Measurements from ENCODE around the gene RASGRF1.
A peak's percentile ranks its signal among the peaks of the same experiment; 100 is the strongest.
"Not testable (repeated sequence)": the region's sequence is repeated elsewhere in the genome, so short reads cannot be mapped to it uniquely, and the experiment has no call there.

The RASGRF1 gene

DNA sequence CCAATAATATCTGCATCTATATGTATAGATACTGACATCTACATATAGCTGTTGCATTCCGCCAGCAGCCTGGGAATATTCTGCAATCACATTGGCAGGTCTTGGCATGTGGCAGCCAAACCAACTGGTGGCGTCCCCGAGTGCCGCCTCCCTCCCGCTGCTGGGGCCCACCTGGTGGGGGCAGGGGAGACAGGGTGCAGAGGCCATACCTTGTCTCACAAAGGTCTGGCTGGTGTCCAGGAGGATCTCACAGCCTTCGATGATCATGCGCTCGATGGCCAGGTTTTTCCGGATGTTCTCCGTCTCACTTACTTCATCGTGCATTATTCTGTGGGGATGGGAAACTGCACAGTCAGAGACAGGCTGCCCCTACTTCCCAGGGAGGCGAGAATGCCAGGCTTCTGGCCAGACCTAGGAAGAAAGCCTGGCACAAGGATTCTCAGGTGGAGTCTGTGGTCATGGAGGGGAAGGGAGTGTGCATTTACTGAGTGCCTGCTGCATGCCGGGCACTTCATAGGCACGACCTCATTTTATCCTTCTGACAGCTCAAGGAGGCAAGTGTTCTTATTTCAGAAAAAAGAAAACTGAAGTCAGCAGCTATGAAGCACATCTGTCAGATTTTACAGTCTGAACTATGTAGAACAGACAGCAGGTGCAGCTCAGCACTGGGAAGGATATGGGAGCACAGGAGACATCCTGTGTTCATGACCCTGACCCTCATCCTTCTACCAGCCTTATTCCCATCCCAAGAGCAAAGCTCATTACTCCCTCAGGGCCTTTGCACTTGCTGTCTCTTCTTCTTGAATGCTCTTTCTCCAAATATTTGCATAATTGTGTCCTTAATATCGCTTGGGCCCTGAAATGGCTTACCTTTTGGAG, 62.8 kb downstream of the RASGRF1 start:
- no peaks in the 10 kb centered on the region for H4K20me1 ChIP-seq (ENCODE audit: insufficient read depth, low read length)
- H3K4me2 ChIP-seq (ENCODE audit: low read length): no peak overlapping the region
- H3K79me2 ChIP-seq (ENCODE audit: low read length): no peaks in the 10 kb centered on the region
- no peak overlapping the region for H3K27ac ChIP-seq (ENCODE audit: low read length)
- no peak overlapping the region for H3K4me3 ChIP-seq (ENCODE audit: low read length)
- no peak for TF ChIP-seq EZH2phosphoT487 (IDR thresholded peaks at IDR 0.05; ENCODE audit: low read depth)
- TF ChIP-seq, protein P1, sequence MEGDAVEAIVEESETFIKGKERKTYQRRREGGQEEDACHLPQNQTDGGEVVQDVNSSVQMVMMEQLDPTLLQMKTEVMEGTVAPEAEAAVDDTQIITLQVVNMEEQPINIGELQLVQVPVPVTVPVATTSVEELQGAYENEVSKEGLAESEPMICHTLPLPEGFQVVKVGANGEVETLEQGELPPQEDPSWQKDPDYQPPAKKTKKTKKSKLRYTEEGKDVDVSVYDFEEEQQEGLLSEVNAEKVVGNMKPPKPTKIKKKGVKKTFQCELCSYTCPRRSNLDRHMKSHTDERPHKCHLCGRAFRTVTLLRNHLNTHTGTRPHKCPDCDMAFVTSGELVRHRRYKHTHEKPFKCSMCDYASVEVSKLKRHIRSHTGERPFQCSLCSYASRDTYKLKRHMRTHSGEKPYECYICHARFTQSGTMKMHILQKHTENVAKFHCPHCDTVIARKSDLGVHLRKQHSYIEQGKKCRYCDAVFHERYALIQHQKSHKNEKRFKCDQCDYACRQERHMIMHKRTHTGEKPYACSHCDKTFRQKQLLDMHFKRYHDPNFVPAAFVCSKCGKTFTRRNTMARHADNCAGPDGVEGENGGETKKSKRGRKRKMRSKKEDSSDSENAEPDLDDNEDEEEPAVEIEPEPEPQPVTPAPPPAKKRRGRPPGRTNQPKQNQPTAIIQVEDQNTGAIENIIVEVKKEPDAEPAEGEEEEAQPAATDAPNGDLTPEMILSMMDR (IDR thresholded peaks at IDR 0.05; ENCODE audit: low read depth, low read length): no peak
- H3K36me3 ChIP-seq (replicated peaks; ENCODE audit: low read depth, low read length): peaks cover 8% of the 10 kb centered on the region
- H3K9me3 ChIP-seq (ENCODE audit: insufficient read depth, low read length): no peaks in the 10 kb centered on the region; the same call in 1 of the 2 replicates
- H3K9ac ChIP-seq (ENCODE audit: low read length): no peak overlapping the region
- no peaks in the 10 kb centered on the region for H3K27me3 ChIP-seq (ENCODE audit: low read depth, low read length)
- no peak overlapping the region for H2AFZ ChIP-seq (ENCODE audit: low read depth, low read length)
- H3K4me1 ChIP-seq (ENCODE audit: low read length): peaks cover 9% of the 10 kb centered on the region

DNA sequence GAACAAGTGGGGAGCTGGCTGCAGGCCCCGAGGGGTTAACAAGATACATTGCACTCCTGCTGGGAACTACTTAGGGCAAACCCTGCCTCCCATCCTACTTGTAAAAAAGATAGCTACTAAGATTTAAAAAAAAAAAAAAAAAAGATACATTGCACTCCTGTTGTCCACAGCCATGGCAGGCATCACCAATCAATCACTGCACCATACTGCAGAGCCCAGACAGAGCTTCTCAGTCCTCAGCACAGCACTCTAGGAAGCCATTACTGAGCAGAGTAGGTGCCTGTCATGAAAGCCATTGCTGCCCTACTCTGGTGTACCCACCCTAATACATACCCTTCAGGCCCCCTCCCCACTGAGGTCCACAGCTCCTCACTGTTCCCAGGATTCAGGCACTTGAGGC, 64.8 kb downstream of the RASGRF1 start:
- Histone ChIP-seq H3K79me2 (ENCODE audit: low read length) (no peaks in the 10 kb centered on the region), H3K36me3 (replicated peaks; ENCODE audit: low read depth, low read length) (peaks cover 8% of the 10 kb centered on the region), H2AFZ (ENCODE audit: low read depth, low read length) (no peak overlapping the region), H4K20me1 (ENCODE audit: insufficient read depth, low read length) (no peaks in the 10 kb centered on the region), H3K27me3 (ENCODE audit: low read depth, low read length) (no peaks in the 10 kb centered on the region), H3K9ac (ENCODE audit: low read length) (no peak overlapping the region), H3K4me2 (ENCODE audit: low read length) (no peak overlapping the region), H3K4me3 (ENCODE audit: low read length) (no peak overlapping the region), H3K4me1 (ENCODE audit: low read length) (peaks cover 9% of the 10 kb centered on the region), H3K9me3 (ENCODE audit: insufficient read depth, low read length) (no peaks in the 10 kb centered on the region; the same call in 1 of the 2 replicates), H3K27ac (ENCODE audit: low read length) (no peak overlapping the region)
- no peak for TF ChIP-seq EZH2phosphoT487 (IDR thresholded peaks at IDR 0.05; ENCODE audit: low read depth)
- TF ChIP-seq, protein P1 (IDR thresholded peaks at IDR 0.05; ENCODE audit: low read depth, low read length): no peak

DNA sequence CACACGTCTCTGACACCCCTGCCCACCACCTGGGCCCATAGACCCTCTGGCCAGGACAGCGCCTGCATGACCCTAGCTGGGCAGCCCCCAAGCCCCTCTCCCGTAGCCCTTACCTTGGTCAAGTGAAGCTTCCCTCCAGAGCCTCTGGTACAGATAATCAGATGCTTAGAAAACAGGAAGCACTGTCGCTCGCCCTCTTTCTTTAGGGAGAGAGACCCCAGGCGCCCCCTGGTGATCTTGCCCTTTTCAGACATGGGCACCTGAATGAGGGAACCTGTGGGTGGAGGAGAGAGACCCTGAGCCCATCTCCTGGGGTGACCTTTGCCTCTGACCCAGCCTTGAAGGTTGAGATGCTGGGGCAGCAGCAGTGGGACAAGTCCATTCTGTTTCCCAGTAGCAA, 65.4 kb downstream of the RASGRF1 start:
- H3K27me3 ChIP-seq (ENCODE audit: low read depth, low read length): no peaks in the 10 kb centered on the region
- no peaks in the 10 kb centered on the region; the same call in 1 of the 2 replicates for H3K9me3 ChIP-seq (ENCODE audit: insufficient read depth, low read length)
- peak overlapping the region; percentile 30; the same call in 1 of the 2 replicates for H3K9ac ChIP-seq (ENCODE audit: low read length)
- H2AFZ ChIP-seq (ENCODE audit: low read depth, low read length): peak overlapping the region; percentile 85; the same call in 1 of the 2 replicates
- TF ChIP-seq, protein P1 (IDR thresholded peaks at IDR 0.05; ENCODE audit: low read depth, low read length): peak; percentile 68
- no peak for TF ChIP-seq EZH2phosphoT487 (IDR thresholded peaks at IDR 0.05; ENCODE audit: low read depth)
- no peak overlapping the region for H3K27ac ChIP-seq (ENCODE audit: low read length)
- no peaks in the 10 kb centered on the region for H3K79me2 ChIP-seq (ENCODE audit: low read length)
- H3K4me1 ChIP-seq (ENCODE audit: low read length): peaks cover 9% of the 10 kb centered on the region
- H3K36me3 ChIP-seq (replicated peaks; ENCODE audit: low read depth, low read length): peaks cover 8% of the 10 kb centered on the region
- peak overlapping the region; percentile 55 for H3K4me3 ChIP-seq (ENCODE audit: low read length)
- no peaks in the 10 kb centered on the region for H4K20me1 ChIP-seq (ENCODE audit: insufficient read depth, low read length)
- peak overlapping the region; percentile 56 for H3K4me2 ChIP-seq (ENCODE audit: low read length)

- H3K4me3 ChIP-seq (ENCODE audit: low read length); H2AFZ ChIP-seq (ENCODE audit: low read depth, low read length); H3K27ac ChIP-seq (ENCODE audit: low read length); H3K9me3 ChIP-seq (ENCODE audit: insufficient read depth, low read length); H3K27me3 ChIP-seq (ENCODE audit: low read depth, low read length); H3K36me3 ChIP-seq (replicated peaks; ENCODE audit: low read depth, low read length); H3K79me2 ChIP-seq (ENCODE audit: low read length); H3K9ac ChIP-seq (ENCODE audit: low read length); H4K20me1 ChIP-seq (ENCODE audit: insufficient read depth, low read length); H3K4me1 ChIP-seq (ENCODE audit: low read length): not testable (repeated sequence)
- H3K4me2 ChIP-seq (ENCODE audit: low read length): peak overlapping the region; percentile 56; the same call in 1 of the 2 replicates
These were observed 66.1 kb downstream of the RASGRF1 start for GRCh38 chr15:79024493-79024892.

Data from OCI-LY3 (cell line).